ENCODE measurements around the gene EFNA5. TPM values are rescaled to one million over a fixed set of nuclear protein-coding genes. Genes with fewer than 3 reads are reported as not detected.

The EFNA5 gene
- total RNA-seq, 1 donor from 2014 or later = 2.2 TPM

GRCh38 chr5:107616213-107616612 lies 54.5 kb downstream of the EFNA5 start:
- H3K9me3 ChIP-seq = no peaks in the 10 kb centered on the region
- H3K4me1 ChIP-seq = peaks cover 0 to 5% of the 10 kb centered on the region in 2 donors
- no peak overlapping the region for H3K4me3 ChIP-seq
- no peak overlapping the region for H3K27ac ChIP-seq
- intact Hi-C loops (cut with DNase I) = no loop called here
- no peaks in the 10 kb centered on the region for H3K36me3 ChIP-seq
- no peaks in the 10 kb centered on the region for H3K27me3 ChIP-seq
- TF ChIP-seq, protein P1, sequence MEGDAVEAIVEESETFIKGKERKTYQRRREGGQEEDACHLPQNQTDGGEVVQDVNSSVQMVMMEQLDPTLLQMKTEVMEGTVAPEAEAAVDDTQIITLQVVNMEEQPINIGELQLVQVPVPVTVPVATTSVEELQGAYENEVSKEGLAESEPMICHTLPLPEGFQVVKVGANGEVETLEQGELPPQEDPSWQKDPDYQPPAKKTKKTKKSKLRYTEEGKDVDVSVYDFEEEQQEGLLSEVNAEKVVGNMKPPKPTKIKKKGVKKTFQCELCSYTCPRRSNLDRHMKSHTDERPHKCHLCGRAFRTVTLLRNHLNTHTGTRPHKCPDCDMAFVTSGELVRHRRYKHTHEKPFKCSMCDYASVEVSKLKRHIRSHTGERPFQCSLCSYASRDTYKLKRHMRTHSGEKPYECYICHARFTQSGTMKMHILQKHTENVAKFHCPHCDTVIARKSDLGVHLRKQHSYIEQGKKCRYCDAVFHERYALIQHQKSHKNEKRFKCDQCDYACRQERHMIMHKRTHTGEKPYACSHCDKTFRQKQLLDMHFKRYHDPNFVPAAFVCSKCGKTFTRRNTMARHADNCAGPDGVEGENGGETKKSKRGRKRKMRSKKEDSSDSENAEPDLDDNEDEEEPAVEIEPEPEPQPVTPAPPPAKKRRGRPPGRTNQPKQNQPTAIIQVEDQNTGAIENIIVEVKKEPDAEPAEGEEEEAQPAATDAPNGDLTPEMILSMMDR (IDR thresholded peaks at IDR 0.05) = no peak
- DNase-seq (ENCODE audit: low spot score in 2 of 2) = no peak

DNA sequence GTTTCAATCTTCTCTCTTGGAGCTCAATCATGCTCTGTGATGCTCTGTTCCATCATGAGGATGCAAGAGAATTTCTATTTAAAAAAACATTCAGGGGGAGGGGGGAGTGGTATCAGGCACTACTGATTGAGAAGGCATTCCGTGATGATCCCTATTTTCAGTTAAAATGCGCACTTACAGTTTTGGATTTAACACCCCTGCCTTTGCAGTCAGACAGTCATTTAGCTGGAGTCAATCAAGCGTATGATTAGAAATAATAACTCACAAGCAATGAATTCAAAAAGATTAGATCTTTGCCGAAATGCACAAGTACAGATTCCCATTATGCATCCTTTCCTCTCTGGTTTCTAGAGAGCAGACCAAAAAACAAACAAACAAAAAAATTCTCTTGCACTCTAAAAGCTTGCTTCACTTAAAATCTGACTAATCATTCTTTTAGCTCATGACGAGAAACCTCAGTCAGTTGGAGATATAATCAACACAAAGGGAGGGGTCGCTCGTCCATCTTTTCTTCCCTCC lies 55.4 kb downstream of the EFNA5 start:
- intact Hi-C loops (cut with DNase I) = no loop called here
- Histone ChIP-seq H3K27me3 (no peaks in the 10 kb centered on the region), H3K4me3 (no peak overlapping the region), H3K36me3 (no peaks in the 10 kb centered on the region), H3K4me1 (peaks cover 0 to 5% of the 10 kb centered on the region in 2 donors), H3K27ac (no peak overlapping the region), H3K9me3 (no peaks in the 10 kb centered on the region)
- no peak for DNase-seq (ENCODE audit: low spot score in 2 of 2)
- TF ChIP-seq, protein P1 (IDR thresholded peaks at IDR 0.05) = no peak

GRCh38 chr5:107612541-107612940 lies 58.2 kb downstream of the EFNA5 start:
- Histone ChIP-seq H3K9me3 (no peaks in the 10 kb centered on the region), H3K36me3 (no peaks in the 10 kb centered on the region), H3K27me3 (no peaks in the 10 kb centered on the region), H3K27ac (no peak overlapping the region), H3K4me1 (peaks cover 0 to 5% of the 10 kb centered on the region in 2 donors), H3K4me3 (no peak overlapping the region)
- TF ChIP-seq, protein P1 (IDR thresholded peaks at IDR 0.05) = no peak
- intact Hi-C loops (cut with DNase I) = no loop called here
- DNase-seq (ENCODE audit: low spot score in 2 of 2) = no peak

DNA sequence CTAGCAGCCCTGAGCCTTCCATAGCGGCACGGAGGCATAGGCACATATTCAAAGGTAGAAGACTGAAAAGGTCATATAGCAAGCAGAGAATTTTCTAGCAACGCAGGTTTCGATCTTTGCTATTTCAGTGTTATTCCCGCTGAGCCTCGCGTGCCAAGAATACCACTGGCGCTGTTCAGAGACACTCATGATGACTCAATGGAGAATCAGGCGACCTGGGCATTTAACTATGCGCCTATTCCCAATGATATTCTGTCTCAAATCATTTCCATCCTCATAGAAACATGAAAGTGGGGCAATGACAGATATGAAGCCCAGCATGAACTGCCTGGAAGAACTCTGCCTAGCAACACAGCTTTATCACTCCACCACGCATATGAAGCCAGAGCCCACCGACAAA lies 59.9 kb downstream of the EFNA5 start:
- Histone ChIP-seq H3K4me1 (peaks cover 0 to 5% of the 10 kb centered on the region in 2 donors), H3K9me3 (no peaks in the 10 kb centered on the region), H3K27ac (no peak overlapping the region), H3K27me3 (no peaks in the 10 kb centered on the region), H3K4me3 (no peak overlapping the region), H3K36me3 (no peaks in the 10 kb centered on the region)
- TF ChIP-seq, protein P1 (IDR thresholded peaks at IDR 0.05) = no peak
- intact Hi-C loops (cut with DNase I) = no loop called here
- no peak for DNase-seq (ENCODE audit: low spot score in 2 of 2)

GRCh38 chr5:107607671-107608345 lies 62.9 kb downstream of the EFNA5 start:
- peaks cover 0 to 3% of the 10 kb centered on the region in 2 donors for H3K4me1 ChIP-seq
- intact Hi-C loops (cut with DNase I) = no loop called here
- no peak overlapping the region for H3K27ac ChIP-seq
- no peaks in the 10 kb centered on the region for H3K9me3 ChIP-seq
- no peaks in the 10 kb centered on the region for H3K27me3 ChIP-seq
- TF ChIP-seq, protein P1 (IDR thresholded peaks at IDR 0.05) = no peak
- DNase-seq (ENCODE audit: low spot score in 2 of 2) = no peak
- no peaks in the 10 kb centered on the region for H3K36me3 ChIP-seq
- no peak overlapping the region for H3K4me3 ChIP-seq
